Measurements from ENCODE around the gene SIGLEC8. TPM values are rescaled to one million over a fixed set of nuclear protein-coding genes. Genes with fewer than 3 reads are reported as not detected.

SIGLEC8 gene
- total RNA-seq = under 1 TPM; 0.28 to 0.41 TPM

GRCh38 chr19:51458051-51458645, at the start of gene SIGLEC8:
TSS of gene SIGLEC8 (minus strand) at chr19:51458454. CDS start at chr19:51458387, 67 bp downstream.
- TF ChIP-seq, protein P1, sequence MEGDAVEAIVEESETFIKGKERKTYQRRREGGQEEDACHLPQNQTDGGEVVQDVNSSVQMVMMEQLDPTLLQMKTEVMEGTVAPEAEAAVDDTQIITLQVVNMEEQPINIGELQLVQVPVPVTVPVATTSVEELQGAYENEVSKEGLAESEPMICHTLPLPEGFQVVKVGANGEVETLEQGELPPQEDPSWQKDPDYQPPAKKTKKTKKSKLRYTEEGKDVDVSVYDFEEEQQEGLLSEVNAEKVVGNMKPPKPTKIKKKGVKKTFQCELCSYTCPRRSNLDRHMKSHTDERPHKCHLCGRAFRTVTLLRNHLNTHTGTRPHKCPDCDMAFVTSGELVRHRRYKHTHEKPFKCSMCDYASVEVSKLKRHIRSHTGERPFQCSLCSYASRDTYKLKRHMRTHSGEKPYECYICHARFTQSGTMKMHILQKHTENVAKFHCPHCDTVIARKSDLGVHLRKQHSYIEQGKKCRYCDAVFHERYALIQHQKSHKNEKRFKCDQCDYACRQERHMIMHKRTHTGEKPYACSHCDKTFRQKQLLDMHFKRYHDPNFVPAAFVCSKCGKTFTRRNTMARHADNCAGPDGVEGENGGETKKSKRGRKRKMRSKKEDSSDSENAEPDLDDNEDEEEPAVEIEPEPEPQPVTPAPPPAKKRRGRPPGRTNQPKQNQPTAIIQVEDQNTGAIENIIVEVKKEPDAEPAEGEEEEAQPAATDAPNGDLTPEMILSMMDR (IDR thresholded peaks at IDR 0.05) = no peak
- DNase-seq (ENCODE audit: low spot score) = no peak
- no peaks in the 10 kb centered on the region for H3K4me1 ChIP-seq (ENCODE audit: control insufficient read depth in 1 of 2, low read depth in 2 of 2)
- H3K27me3 ChIP-seq (replicated peaks; ENCODE audit: insufficient read depth) = no peaks in the 10 kb centered on the region
- no peaks in the 10 kb centered on the region for H3K9me3 ChIP-seq
- H3K36me3 ChIP-seq = no peaks in the 10 kb centered on the region
- no peak within 1 kb of the TSS for H3K27ac ChIP-seq
- H3K4me3 ChIP-seq = no peak within 1 kb of the TSS
- ATAC-seq (ENCODE audit: insufficient number of reproducible peaks, low FRiP score, low read depth) = no peak

DNA sequence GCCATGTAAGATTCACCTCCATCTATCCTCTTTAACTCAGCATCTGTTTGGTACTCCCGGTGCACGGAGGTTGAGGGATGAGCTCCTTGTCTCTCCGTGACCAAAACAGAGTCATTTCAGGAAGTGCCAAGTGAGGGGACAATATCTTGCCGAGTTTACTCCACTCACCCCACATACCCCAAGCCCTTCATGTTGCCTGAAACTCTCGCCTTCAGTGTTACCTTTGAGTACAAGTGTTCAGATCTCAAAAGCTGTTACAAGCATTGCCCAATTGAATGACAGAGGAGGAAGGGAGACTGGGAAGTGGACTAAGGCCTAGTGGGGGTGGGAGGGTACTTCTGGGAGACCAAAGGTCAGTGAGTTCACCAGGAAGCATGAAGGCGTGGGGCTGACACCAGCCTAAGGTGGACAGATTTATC, 49.4 kb upstream of the SIGLEC8 start:
- DNase-seq (ENCODE audit: low spot score) (no peak), ATAC-seq (ENCODE audit: insufficient number of reproducible peaks, low FRiP score, low read depth) (no peak)
- Histone ChIP-seq H3K36me3 (no peaks in the 10 kb centered on the region), H3K27me3 (replicated peaks; ENCODE audit: insufficient read depth) (no peaks in the 10 kb centered on the region), H3K4me1 (ENCODE audit: control insufficient read depth in 1 of 2, low read depth in 2 of 2) (no peaks in the 10 kb centered on the region), H3K9me3 (peaks cover 4% of the 10 kb centered on the region), H3K4me3 (no peak overlapping the region), H3K27ac (no peak overlapping the region)
- TF ChIP-seq, protein P1 (IDR thresholded peaks at IDR 0.05) = no peak

- DNase-seq (ENCODE audit: low spot score) (no peak), ATAC-seq (ENCODE audit: insufficient number of reproducible peaks, low FRiP score, low read depth) (no peak)
- no peak overlapping the region for H3K27ac ChIP-seq
- no peaks in the 10 kb centered on the region for H3K36me3 ChIP-seq
- H3K27me3 ChIP-seq (replicated peaks; ENCODE audit: insufficient read depth) = no peaks in the 10 kb centered on the region
- H3K4me3 ChIP-seq = no peak overlapping the region
- H3K9me3 ChIP-seq = peaks cover 4% of the 10 kb centered on the region
- TF ChIP-seq, protein P1 (IDR thresholded peaks at IDR 0.05) = no peak
- no peaks in the 10 kb centered on the region for H3K4me1 ChIP-seq (ENCODE audit: control insufficient read depth in 1 of 2, low read depth in 2 of 2)
These were observed 48.9 kb upstream of the SIGLEC8 start for GRCh38 chr19:51507192-51507591.

GRCh38 chr19:51505904-51506303, 47.6 kb upstream of the SIGLEC8 start:
- H3K4me1 ChIP-seq (ENCODE audit: control insufficient read depth in 1 of 2, low read depth in 2 of 2) = no peaks in the 10 kb centered on the region
- no peaks in the 10 kb centered on the region for H3K36me3 ChIP-seq
- no peak overlapping the region for H3K27ac ChIP-seq
- no peak for ATAC-seq (ENCODE audit: insufficient number of reproducible peaks, low FRiP score, low read depth)
- no peak overlapping the region for H3K4me3 ChIP-seq
- peaks cover 4% of the 10 kb centered on the region for H3K9me3 ChIP-seq
- TF ChIP-seq, protein P1 (IDR thresholded peaks at IDR 0.05) = no peak
- DNase-seq (ENCODE audit: low spot score) = no peak
- no peaks in the 10 kb centered on the region for H3K27me3 ChIP-seq (replicated peaks; ENCODE audit: insufficient read depth)

GRCh38 chr19:51503896-51504295, 45.6 kb upstream of the SIGLEC8 start:
- TF ChIP-seq, protein P1 (IDR thresholded peaks at IDR 0.05) = no peak

More at GRCh38 chr19:51503896-51504295, 45.6 kb upstream of the SIGLEC8 start:
- ATAC-seq (ENCODE audit: insufficient number of reproducible peaks, low FRiP score, low read depth) (no peak), DNase-seq (ENCODE audit: low spot score) (no peak)
- H3K9me3 ChIP-seq = peaks cover 4% of the 10 kb centered on the region
- no peak overlapping the region for H3K4me3 ChIP-seq
- no peaks in the 10 kb centered on the region for H3K4me1 ChIP-seq (ENCODE audit: control insufficient read depth in 1 of 2, low read depth in 2 of 2)
- no peaks in the 10 kb centered on the region for H3K36me3 ChIP-seq
- no peaks in the 10 kb centered on the region for H3K27me3 ChIP-seq (replicated peaks; ENCODE audit: insufficient read depth)
- no peak overlapping the region for H3K27ac ChIP-seq
